H1 (cell line): ENCODE results near the gene RALGAPA1. TPM values are rescaled to one million over a fixed set of nuclear protein-coding genes. Genes with fewer than 3 reads are reported as not detected.

Experiments
- CTCF ChIA-PET: fragments of 300-600 bp; sonication (Branson Sonifier 250); formaldehyde crosslinking; loops from one replicate; lab custom pipeline; 2021; ENCODE audit not compliant: partially characterized antibody; lab: Charles Lee
- POLR2A ChIA-PET: fragments of 300-600 bp; sonication (Branson Sonifier 250); formaldehyde crosslinking; loops from one replicate; lab custom pipeline; 2021; ENCODE audit warnings: inconsistent platforms; ENCODE audit not compliant: partially characterized antibody; lab: Charles Lee
- DNase-seq, 2 experiments: peaks; one replicate each; pipeline versions ENCODE4 v3.0.0 to v3.0.0-alpha.2; 2010 to 2022; ENCODE audit warnings: low spot score in 2 of 2, low read depth in 1 of 2, mixed read lengths in 1 of 2
- FAIRE-seq: peaks from 2 replicates; lab custom pipeline; 2011; peaks lifted over from hg19 to GRCh38; lab: Jason Lieb, UNC
- H2AFZ ChIP-seq: 2 replicates; pipeline ENCODE4 v1.8.1; 2012; ENCODE audit warnings: low read length, inconsistent platforms
- H2AK5ac ChIP-seq: 2 replicates; pipeline ENCODE4 v1.6.1; 2013; ENCODE audit warnings: low read depth, low read length
- H2BK120ac ChIP-seq: replicated peaks from 2 replicates; pipeline ENCODE3; 2013; ENCODE audit warnings: low read depth, low read length, inconsistent platforms
- H2BK12ac ChIP-seq: 2 replicates; pipeline ENCODE4 v1.6.1; 2013; ENCODE audit warnings: low read depth, low read length
- H2BK15ac ChIP-seq: 2 replicates; pipeline ENCODE4 v1.6.1; 2013; ENCODE audit warnings: low read length
- H2BK20ac ChIP-seq: 2 replicates; pipeline ENCODE4 v1.6.1; 2013; ENCODE audit warnings: low read length
- H2BK5ac ChIP-seq: 2 replicates; pipeline ENCODE4 v1.6.1; 2013; ENCODE audit warnings: low read depth, low read length
- H3K14ac ChIP-seq: 2 replicates; pipeline ENCODE4 v1.6.1; 2013; ENCODE audit warnings: inconsistent platforms; ENCODE audit not compliant: insufficient read length
- H3K18ac ChIP-seq: 2 replicates; pipeline ENCODE4 v1.6.1; 2013; ENCODE audit warnings: low read length; ENCODE audit errors: extremely low read depth
- H3K23ac ChIP-seq: 2 replicates; pipeline ENCODE4 v1.6.1; 2013; ENCODE audit warnings: inconsistent platforms; ENCODE audit not compliant: insufficient read length
- H3K23me2 ChIP-seq: 2 replicates; pipeline ENCODE4 v1.6.1; 2013; ENCODE audit warnings: low read depth, low read length
- H3K27ac ChIP-seq: 2 replicates; pipeline ENCODE4 v1.6.1; 2011; ENCODE audit warnings: low read depth, low read length, inconsistent platforms
- H3K27me3 ChIP-seq, 4 experiments: replicated peaks in 1 of 4; 1 replicate in 1 of 4; 2 replicates in 3 of 4; pipeline versions ENCODE4 v1.6.1 to v1.8.1; 2011 to 2013; ENCODE audit warnings: low read length in 3 of 4, mild to moderate bottlenecking in 3 of 4, inconsistent platforms in 2 of 4, mixed read lengths in 2 of 4, moderate library complexity in 1 of 4; ENCODE audit not compliant: control insufficient read depth in 3 of 4, insufficient read depth in 3 of 4; ENCODE audit errors: extremely low read depth in 1 of 4
- H3K36me3 ChIP-seq, 4 experiments: 2 replicates each; pipeline versions ENCODE4 v1.6.1 to v1.8.1; 2011 to 2013; ENCODE audit warnings: mild to moderate bottlenecking in 4 of 4, low read length in 3 of 4, moderate library complexity in 2 of 4, control low read depth in 1 of 4, inconsistent platforms in 1 of 4; ENCODE audit not compliant: insufficient read depth in 4 of 4, control insufficient read depth in 2 of 4
- H3K4ac ChIP-seq: replicated peaks from 2 replicates; pipeline ENCODE3; 2013; ENCODE audit warnings: low read length, low read depth, mixed read lengths, inconsistent platforms; ENCODE audit not compliant: insufficient read length
- H3K4me1 ChIP-seq, 4 experiments: replicated peaks in 1 of 4; 1 replicate in 1 of 4; 2 replicates in 3 of 4; pipeline versions ENCODE4 v1.6.1 to v1.8.1; 2011 to 2013; ENCODE audit warnings: low read length in 3 of 4, inconsistent platforms in 2 of 4, mixed read lengths in 1 of 4; ENCODE audit not compliant: insufficient read depth in 4 of 4, control insufficient read depth in 3 of 4
- H3K4me2 ChIP-seq, 2 experiments: 2 replicates each; pipeline versions ENCODE4 v1.6.1 to v1.8.1; 2011 to 2013; ENCODE audit warnings: low read depth in 2 of 2, low read length in 2 of 2, control low read depth in 1 of 2, inconsistent platforms in 1 of 2, mild to moderate bottlenecking in 1 of 2; ENCODE audit not compliant: insufficient read depth in 1 of 2
- H3K4me3 ChIP-seq, 4 experiments: fragments of 200-600, 300-600 bp in 1 of 4; sonication (generic), shearing (Covaris generic), sonication (Bioruptor Twin) in 1 of 4; 2 replicates each; pipeline versions ENCODE4 v1.5.1 to v1.8.1; 2011 to 2016; ENCODE audit warnings: low read length in 4 of 4, low read depth in 3 of 4, control low read depth in 2 of 4, inconsistent platforms in 2 of 4, mild to moderate bottlenecking in 2 of 4, mixed read lengths in 1 of 4, moderate library complexity in 1 of 4; ENCODE audit not compliant: insufficient read depth in 2 of 4; ENCODE audit errors: extremely low read depth in 1 of 4
- H3K56ac ChIP-seq: replicated peaks from 2 replicates; pipeline ENCODE3; 2013; ENCODE audit warnings: low read depth, mild to moderate bottlenecking, mixed read lengths, low read length, inconsistent platforms; ENCODE audit not compliant: insufficient read length
- H3K79me1 ChIP-seq: 2 replicates; pipeline ENCODE4 v1.6.1; 2013; ENCODE audit warnings: low read depth, low read length, control low read depth
- H3K79me2 ChIP-seq, 2 experiments: 2 replicates each; pipeline versions ENCODE4 v1.6.1 to v1.8.1; 2012 to 2013; ENCODE audit warnings: low read length in 2 of 2, mild to moderate bottlenecking in 2 of 2, inconsistent platforms in 1 of 2; ENCODE audit not compliant: insufficient read depth in 2 of 2, control insufficient read depth in 1 of 2
- H3K9ac ChIP-seq, 4 experiments: replicated peaks in 1 of 4; 1 replicate in 1 of 4; 2 replicates in 3 of 4; pipeline versions ENCODE4 v1.6.1 to v1.8.1; 2011 to 2013; ENCODE audit warnings: low read depth in 3 of 4, low read length in 3 of 4, control low read depth in 2 of 4, mild to moderate bottlenecking in 2 of 4, moderate library complexity in 2 of 4, inconsistent platforms in 1 of 4; ENCODE audit errors: extremely low read depth in 1 of 4
- H3K9me3 ChIP-seq, 2 experiments: 2 replicates each; pipeline versions ENCODE4 v1.6.1 to v1.8.1; 2012 to 2013; ENCODE audit warnings: mild to moderate bottlenecking in 2 of 2, moderate library complexity in 2 of 2, control low read depth in 1 of 2, inconsistent platforms in 1 of 2, low read depth in 1 of 2, low read length in 1 of 2, mixed read lengths in 1 of 2; ENCODE audit not compliant: insufficient read depth in 2 of 2
- H4K20me1 ChIP-seq, 2 experiments: replicated peaks in 1 of 2; 2 replicates each; pipeline versions ENCODE3 to v1.8.1; 2011 to 2013; ENCODE audit warnings: inconsistent platforms in 2 of 2, low read length in 2 of 2, mild to moderate bottlenecking in 1 of 2; ENCODE audit not compliant: insufficient read depth in 2 of 2, control insufficient read depth in 1 of 2
- H4K5ac ChIP-seq: 2 replicates; pipeline ENCODE4 v1.6.1; 2013; ENCODE audit warnings: low read length, low read depth, mixed read lengths, inconsistent platforms; ENCODE audit not compliant: insufficient read length
- H4K8ac ChIP-seq: 2 replicates; pipeline ENCODE4 v1.8.0; 2013; ENCODE audit warnings: mild to moderate bottlenecking, moderate library complexity, low read length, inconsistent platforms; ENCODE audit not compliant: insufficient read depth; ENCODE audit errors: extremely low read depth
- H4K91ac ChIP-seq: replicated peaks from 2 replicates; pipeline ENCODE3; 2013; ENCODE audit warnings: low read length, mixed read lengths, inconsistent platforms; ENCODE audit not compliant: insufficient read length
- JUN ChIP-seq: IDR thresholded peaks from 2 replicates; pipeline ENCODE4 v1.6.1; 2011; ENCODE audit warnings: low read depth, mild to moderate bottlenecking, improper control_type of control experiment, low read length
- NANOG ChIP-seq: IDR thresholded peaks from 2 replicates; pipeline ENCODE4 v1.6.1; 2011; ENCODE audit warnings: low read length, low read depth, mild to moderate bottlenecking, inconsistent platforms; ENCODE audit not compliant: insufficient read depth, poor library complexity, severe bottlenecking
- WGBS, 2 experiments: shearing (Covaris generic) in 1 of 2; methylation state at CpG; one replicate each; pipeline versions ENCODE4 v1.1.6 to v1.1.7; 2013 to 2015; ENCODE audit warnings: low lambda C conversion rate in 2 of 2, mixed read lengths in 2 of 2, inconsistent platforms in 1 of 2, low coverage in 1 of 2, missing lambda C conversion rate in 1 of 2; ENCODE audit not compliant: insufficient replicate concordance in 2 of 2, insufficient coverage in 1 of 2, insufficient read length in 1 of 2; ENCODE audit errors: extremely low coverage in 1 of 2, missing lambda C conversion rate in 1 of 2; 5-methylcytosine and 5-hydroxymethylcytosine counted together
- polyA plus RNA-seq, 7 experiments: library from polyadenylated mRNA; depleted of rRNA in 3 of 7; stranded (reverse) in 5 of 7; unstranded in 2 of 7; fragments of >200 nt in 5 of 7; fragments of 200-250 nt in 2 of 7; gene quantifications; 1 replicate in 5 of 7; 2 replicates in 1 of 7; 4 replicates in 1 of 7; pipeline versions ENCODE4 v1.2.1 to v1.2.3, GENCODE V29; 2011 to 2013; ENCODE audit warnings: missing spikeins in 2 of 7, mixed read lengths in 2 of 7
- total RNA-seq: library from RNA; stranded (reverse); fragmentation: NEBNext Ultra II Directional; extraction: Animal tissue kit (Norgen Biotek cat#: 25700); gene quantifications from 2 replicates; pipeline ENCODE4 v1.2.1, GENCODE V29; 2021

RALGAPA1 gene
- total and polyA plus RNA-seq, 2 of the 8 experiments (the other 6 are each of a cell fraction or from before 2014, with no cell fraction given) = 4.2 to 26.7 TPM

DNA sequence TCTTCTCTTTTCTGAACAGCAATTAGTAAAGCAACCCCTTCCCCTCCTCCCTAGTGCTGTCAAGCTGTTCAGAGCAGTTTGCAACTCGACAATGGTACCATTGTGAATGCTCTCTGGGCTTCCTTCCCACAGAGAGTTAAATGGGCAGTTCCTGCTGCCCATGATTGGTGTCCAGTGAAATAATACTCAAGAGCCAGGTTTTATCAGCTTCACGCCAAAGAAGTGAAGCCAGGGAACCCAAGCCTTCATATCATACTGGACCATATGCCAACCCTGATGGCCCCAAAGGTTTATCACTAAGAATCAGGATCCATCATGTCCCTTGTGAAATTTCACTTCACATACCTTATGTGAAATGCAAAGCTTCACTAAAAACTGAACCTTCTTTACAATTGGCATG is 250.4 kb downstream of the RALGAPA1 start:
- H4K20me1 ChIP-seq = no peaks in the 10 kb centered on the region
- no peaks in the 10 kb centered on the region for H3K79me2 ChIP-seq
- H2BK120ac ChIP-seq = no peak overlapping the region
- H3K27ac ChIP-seq = no peak overlapping the region
- no peaks in the 10 kb centered on the region for H3K79me1 ChIP-seq
- CTCF ChIA-PET = no interaction called here
- no peak overlapping the region for H3K56ac ChIP-seq
- H3K4me1 ChIP-seq = peaks cover 0 to 3% (median 0%) of the 10 kb centered on the region in 4 experiments; a peak in 1 of 7 replicates
- no peak overlapping the region for H3K4ac ChIP-seq
- no peak overlapping the region for H2BK12ac ChIP-seq
- no peaks in the 10 kb centered on the region for H3K9me3 ChIP-seq
- H2AK5ac ChIP-seq = no peak overlapping the region
- no peaks in the 10 kb centered on the region for H3K23me2 ChIP-seq
- H3K4me2 ChIP-seq = no peak overlapping the region; a peak in 1 of 4 replicates
- H3K18ac ChIP-seq = no peak overlapping the region
- TF ChIP-seq JUN (no peak), NANOG (peak; percentile 63)
- 27% methylated on average over 2 of the region's 2 CpGs; no CpG with 5 or more reads in 1 of the 2 experiments for WGBS, 2 experiments
- no peak overlapping the region for H3K9ac ChIP-seq
- H4K5ac ChIP-seq = no peak overlapping the region
- no peak overlapping the region for H2BK5ac ChIP-seq
- no peak overlapping the region for H2BK20ac ChIP-seq
- no peak overlapping the region for H4K91ac ChIP-seq
- FAIRE-seq (peak; percentile 63), DNase-seq (no peak)
- H3K14ac ChIP-seq = no peak overlapping the region
- H3K4me3 ChIP-seq = 0 out of 8 replicates have a peak overlapping the region, but pooled peaks of 1 of the 4 experiments have one; percentile 7
- no peaks in the 10 kb centered on the region for H3K36me3 ChIP-seq
- no peak overlapping the region for H2BK15ac ChIP-seq
- H3K27me3 ChIP-seq = no peaks in the 10 kb centered on the region
- POLR2A ChIA-PET = no interaction called here
- no peak overlapping the region for H2AFZ ChIP-seq
- no peak overlapping the region for H3K23ac ChIP-seq
- no peak overlapping the region for H4K8ac ChIP-seq
